Left forelimb (tissue), 1 donor: ENCODE data around the gene PDE1A.

Experiments used
- DNase-seq: peaks from one replicate; pipeline ENCODE4 v3.0.0-alpha.2; 2018; ENCODE audit warnings: low spot score

PDE1A gene

GRCh38 chr2:182197529-182197928, 229.3 kb downstream of the PDE1A start:
- DNase-seq: no peak

- no peak for DNase-seq
Measured at GRCh38 chr2:182193291-182193690, 233.5 kb downstream of the PDE1A start.

- no peak for DNase-seq
Measured at GRCh38 chr2:182191061-182191460, 235.8 kb downstream of the PDE1A start.

DNA sequence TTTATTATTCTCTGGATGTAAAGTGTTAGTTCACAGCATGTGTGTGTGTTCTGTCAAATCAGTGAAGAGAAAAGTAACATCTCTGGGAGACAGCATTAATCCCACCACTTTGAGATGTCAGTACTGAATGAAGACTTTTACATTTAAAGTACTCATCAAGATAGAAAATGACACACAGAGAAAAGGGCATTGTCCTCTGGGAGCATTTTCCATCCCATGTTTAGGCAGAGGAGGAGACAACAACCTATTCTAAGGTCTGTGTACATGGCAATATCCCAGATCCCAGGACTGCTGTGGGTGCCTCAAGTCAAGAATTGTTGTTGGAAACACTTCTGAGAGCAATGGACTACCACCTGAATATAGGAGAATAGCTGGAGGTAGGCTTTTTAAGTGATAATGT, 239.7 kb downstream of the PDE1A start:
- no peak for DNase-seq

DNA sequence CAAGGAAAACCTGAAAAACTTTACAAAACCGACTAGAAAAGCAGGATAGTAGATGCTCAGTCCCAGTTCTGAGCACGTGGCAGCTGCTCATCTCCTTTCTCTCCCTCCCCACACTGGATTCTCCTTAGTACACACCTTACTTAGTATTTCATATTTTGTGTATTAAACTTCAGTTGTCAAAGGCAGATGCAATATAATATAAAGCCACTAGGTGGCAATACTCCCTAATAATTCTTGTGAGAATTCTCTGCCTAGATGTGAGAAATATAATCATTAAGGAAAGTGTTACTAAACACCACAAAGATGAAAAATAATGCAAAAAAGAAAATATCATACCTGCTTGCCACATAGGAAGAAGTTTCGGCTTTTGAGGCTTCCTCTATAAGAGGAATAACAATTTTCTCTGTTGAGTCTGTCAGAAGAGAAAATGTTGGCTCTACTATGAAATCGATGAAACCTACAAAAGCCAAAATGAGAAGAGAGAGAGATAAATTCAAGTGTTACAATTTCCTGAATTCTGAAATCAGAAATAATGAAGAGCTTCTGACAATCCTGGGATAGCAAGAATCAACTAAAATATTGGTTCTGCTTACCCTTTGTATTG, 240.6 kb downstream of the PDE1A start:
- no peak for DNase-seq

DNA sequence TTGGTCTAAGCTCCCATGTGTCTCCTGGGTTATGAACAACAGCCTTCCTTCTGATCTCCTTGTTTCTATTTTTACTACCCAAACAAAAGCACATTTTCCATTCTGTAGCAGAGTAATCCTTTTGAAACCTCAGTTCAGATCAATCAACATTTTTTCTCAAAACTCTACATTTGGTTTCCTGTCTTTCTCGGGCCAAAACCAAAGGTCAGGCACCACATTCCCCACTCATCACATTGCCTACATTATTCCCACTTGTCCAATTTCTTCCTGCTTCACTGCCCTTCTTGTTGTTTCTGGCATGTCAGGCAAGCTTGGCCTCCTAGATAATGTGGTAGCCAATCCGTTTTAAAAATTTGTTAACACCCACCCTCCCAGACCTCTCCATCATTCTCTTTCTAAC, 244.4 kb downstream of the PDE1A start:
- no peak for DNase-seq

DNA sequence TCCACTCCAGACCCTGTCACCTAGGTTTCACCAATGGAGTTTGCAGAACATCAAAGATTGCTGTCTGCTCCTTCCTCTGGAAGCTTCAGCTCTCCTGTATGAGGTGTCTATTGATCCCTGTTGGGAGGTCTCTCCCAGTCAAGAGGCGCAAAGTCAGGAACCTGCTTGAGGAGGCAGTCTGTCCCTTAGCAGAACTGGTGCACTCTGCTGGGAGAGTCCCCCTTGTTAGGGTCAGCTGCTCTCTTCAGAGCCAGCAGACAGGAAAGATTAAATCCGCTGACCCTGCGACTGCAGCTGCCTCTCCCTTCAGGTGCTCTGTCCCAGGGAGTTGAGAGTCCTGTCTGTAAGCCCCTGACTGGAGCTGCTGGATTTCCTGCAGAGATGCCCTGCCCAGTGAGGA, 245.5 kb downstream of the PDE1A start:
- DNase-seq: no peak

DNA sequence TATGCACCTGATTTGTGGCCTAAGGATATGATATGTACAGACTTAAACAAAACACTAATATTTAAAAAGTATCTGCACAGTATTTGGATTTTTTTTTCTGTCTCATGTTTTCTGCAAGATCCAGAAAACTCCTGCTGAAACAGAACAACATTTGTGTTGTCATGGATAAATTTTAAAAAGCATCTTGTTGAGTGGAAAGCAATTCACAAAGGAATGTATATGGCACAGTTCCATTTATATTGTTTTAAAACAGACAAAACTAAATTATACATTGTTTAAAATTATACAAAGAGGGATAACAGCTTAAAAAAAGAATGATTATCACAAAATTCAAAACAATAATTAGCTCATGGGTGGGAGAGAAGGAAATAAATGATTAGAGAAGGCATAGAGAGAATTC, 247.7 kb downstream of the PDE1A start:
- DNase-seq: no peak

- no peak for DNase-seq
Measured at GRCh38 chr2:182173944-182174622, 252.8 kb downstream of the PDE1A start.

- no peak for DNase-seq
Measured at GRCh38 chr2:182170341-182170740, 256.5 kb downstream of the PDE1A start.

DNA sequence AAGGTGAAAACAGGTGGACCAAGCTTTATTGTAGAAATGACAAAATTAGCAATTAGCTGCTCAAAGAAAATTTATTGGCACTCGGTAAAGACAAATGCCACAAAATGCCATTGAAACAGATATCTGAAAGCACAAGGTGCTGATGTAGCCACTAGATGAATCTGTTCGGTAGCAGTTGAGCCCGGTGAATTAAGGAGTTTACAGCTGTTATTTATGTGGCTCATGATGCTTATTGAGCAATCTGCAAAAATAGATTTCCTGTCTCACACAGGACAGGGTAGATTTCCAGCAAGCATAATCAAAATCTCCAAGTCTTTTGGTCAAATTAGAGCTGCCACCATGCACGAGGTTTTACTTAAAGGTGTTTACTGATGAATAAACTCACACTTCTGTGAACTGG, 259.0 kb downstream of the PDE1A start:
- DNase-seq: no peak

- no peak for DNase-seq
Measured at GRCh38 chr2:182166841-182167240, 260.0 kb downstream of the PDE1A start.

DNA sequence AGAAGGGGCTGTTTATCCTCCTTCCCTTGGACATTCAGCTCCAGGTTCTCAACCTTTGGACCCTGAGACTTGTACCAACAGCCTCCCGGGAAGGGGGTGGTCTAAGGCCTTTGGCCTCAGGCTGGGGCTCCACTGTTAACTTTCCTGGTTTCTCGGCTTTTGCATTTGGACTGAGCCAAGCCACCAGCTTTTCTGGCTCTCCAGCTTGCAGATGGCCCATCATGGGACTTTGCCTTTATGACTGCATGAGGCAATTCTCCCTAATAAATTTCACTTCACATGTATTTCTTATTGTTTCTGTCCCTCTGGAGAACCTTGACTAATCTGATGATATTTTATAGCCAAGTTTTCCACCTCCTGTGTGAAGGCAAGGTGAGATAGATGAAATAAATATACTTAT, 260.4 kb downstream of the PDE1A start:
- DNase-seq: no peak

DNA sequence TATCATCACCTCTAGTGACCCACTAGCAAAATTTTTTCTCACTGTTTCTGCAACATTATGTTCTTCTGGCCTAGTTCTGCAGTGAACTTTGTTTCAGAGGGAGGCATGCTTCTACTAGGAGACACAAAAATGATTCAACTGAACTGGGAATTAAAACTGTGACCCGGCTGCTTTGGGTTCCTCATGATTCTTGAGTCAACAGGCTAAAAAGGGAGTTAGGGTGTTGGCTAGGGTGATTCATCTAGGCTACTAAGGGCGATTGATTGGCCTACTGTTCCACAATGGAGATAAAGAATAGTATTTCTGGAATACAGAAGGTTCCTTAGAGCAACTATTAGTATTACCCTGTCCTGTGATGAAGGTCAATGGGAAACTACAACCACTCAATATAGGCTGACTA, 261.6 kb downstream of the PDE1A start:
- DNase-seq: no peak

- DNase-seq: no peak
Measured at GRCh38 chr2:182164686-182165085, 262.1 kb downstream of the PDE1A start.

DNA sequence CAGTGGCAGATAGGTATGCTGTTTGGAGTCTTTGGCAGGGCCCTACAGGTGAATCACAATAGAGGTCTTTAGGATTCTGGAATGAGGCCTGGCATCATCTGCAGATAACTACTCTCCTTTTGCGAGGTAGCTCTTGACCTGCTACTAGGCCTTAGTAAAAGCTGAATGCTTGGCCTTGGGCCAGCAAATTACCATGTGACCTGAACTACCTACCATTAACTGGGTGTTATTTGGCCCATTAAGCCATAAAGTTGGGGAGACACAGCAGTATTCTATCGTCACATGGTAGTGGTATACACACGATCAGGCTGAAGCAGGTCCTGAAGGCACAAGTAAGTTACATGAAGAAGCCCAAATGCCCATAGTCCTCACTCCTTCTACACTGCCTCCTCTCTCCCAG, 263.0 kb downstream of the PDE1A start:
- no peak for DNase-seq

DNA sequence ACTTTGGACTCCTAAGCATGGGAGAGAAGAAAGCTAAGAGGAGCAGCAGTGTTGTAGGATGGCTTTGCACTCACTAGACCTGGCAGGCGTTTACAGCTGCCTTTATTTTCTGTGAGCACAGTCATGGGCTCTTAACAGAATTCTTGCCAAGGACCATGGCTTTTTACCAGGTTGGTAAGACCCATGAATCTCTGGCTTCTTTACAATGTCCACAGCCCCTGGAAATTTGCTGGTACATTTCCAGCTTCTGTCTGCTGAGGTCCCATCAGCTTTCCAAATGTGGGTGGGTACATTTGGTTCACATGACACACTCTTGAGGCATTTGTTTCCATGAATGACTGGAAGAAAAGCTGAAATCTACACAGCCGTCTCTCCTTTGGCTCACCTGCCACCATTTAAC, 278.5 kb downstream of the PDE1A start:
- no peak for DNase-seq

GRCh38 chr2:182144776-182145165, 282.1 kb downstream of the PDE1A start:
- no peak for DNase-seq

GRCh38 chr2:182144041-182144775, 282.6 kb downstream of the PDE1A start:
- no peak for DNase-seq

GRCh38 chr2:182142062-182142461, 284.8 kb downstream of the PDE1A start:
- no peak for DNase-seq

GRCh38 chr2:182134201-182134600, 292.6 kb downstream of the PDE1A start:
- DNase-seq: no peak

GRCh38 chr2:182133195-182133891, 293.5 kb downstream of the PDE1A start:
- DNase-seq: no peak

GRCh38 chr2:182132605-182133004, 294.2 kb downstream of the PDE1A start:
- no peak for DNase-seq
